A673 (cell line): ENCODE measurements around the gene MBD3L4.

Experiments
- EZH2 ChIP-seq: fragments of 200-600 bp; sonication (generic); IDR thresholded peaks from 2 replicates; pipeline ENCODE4 v1.6.1; 2017; ENCODE audit warnings: borderline replicate concordance, low read depth, mild to moderate bottlenecking, mixed read lengths, antibody characterized with exemption, low read length; ENCODE audit not compliant: poor library complexity, severe bottlenecking
- TF ChIP-seq, protein P1 (sequence below): fragments of 300-800, 200-600 bp; sonication (generic); conservative IDR thresholded peaks from 2 replicates; pipeline ENCODE4 v1.5.1; 2017; ENCODE audit warnings: low read depth, mild to moderate bottlenecking, antibody characterized with exemption, low read length, moderate library complexity, mixed read lengths

DNA sequence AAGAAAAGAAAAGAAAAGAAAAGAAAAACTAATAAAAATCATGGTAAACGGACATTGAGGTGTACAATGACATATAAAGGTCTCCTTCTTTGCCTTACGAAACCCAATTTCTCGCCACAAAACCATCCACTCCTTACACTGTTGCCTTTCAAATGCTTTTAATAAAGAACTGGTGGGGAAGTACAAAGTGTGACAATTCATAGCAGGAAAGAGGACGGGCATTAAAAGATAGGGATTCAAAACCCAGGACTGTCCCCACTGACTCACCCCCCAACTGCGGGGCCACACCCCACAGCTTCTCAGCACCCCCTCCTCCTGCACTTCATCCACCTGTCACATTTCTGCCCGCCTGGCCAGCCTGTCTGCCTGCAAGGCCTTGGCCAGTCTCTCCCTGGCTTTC, 21.2 kb downstream of the MBD3L4 start:
- TF ChIP-seq, protein P1, sequence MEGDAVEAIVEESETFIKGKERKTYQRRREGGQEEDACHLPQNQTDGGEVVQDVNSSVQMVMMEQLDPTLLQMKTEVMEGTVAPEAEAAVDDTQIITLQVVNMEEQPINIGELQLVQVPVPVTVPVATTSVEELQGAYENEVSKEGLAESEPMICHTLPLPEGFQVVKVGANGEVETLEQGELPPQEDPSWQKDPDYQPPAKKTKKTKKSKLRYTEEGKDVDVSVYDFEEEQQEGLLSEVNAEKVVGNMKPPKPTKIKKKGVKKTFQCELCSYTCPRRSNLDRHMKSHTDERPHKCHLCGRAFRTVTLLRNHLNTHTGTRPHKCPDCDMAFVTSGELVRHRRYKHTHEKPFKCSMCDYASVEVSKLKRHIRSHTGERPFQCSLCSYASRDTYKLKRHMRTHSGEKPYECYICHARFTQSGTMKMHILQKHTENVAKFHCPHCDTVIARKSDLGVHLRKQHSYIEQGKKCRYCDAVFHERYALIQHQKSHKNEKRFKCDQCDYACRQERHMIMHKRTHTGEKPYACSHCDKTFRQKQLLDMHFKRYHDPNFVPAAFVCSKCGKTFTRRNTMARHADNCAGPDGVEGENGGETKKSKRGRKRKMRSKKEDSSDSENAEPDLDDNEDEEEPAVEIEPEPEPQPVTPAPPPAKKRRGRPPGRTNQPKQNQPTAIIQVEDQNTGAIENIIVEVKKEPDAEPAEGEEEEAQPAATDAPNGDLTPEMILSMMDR, result no peak
- TF ChIP-seq EZH2, result no peak
